AG09319 (cell line): ENCODE results near the gene NCOA6.

Experiments used
- DNase-seq: peaks from one replicate; pipeline ENCODE4 v3.0.0-alpha.2; 2010; ENCODE audit warnings: low read depth; ENCODE audit errors: extremely low read depth
- CTCF ChIP-seq: IDR thresholded peaks from 2 replicates; pipeline ENCODE4 v1.5.1; 2011; ENCODE audit warnings: low read depth, mild to moderate bottlenecking, inconsistent platforms, low read length, moderate library complexity

NCOA6 gene

GRCh38 chr20:34829191-34829590 is 3.7 kb upstream of the NCOA6 start:
- no peak for DNase-seq
- no peak for TF ChIP-seq CTCF

- no peak; the same call in 1 of the 2 replicates for TF ChIP-seq CTCF
- DNase-seq: no peak
Measured at GRCh38 chr20:34824806-34825529, 483 bp downstream of the NCOA6 start.

- TF ChIP-seq CTCF: no peak
Measured at GRCh38 chr20:34824452-34824805, 1.0 kb downstream of the NCOA6 start.

GRCh38 chr20:34824026-34824425 is 1.4 kb downstream of the NCOA6 start:
- TF ChIP-seq CTCF: no peak
- DNase-seq: no peak

More at GRCh38 chr20:34824452-34824805, 1.0 kb downstream of the NCOA6 start:
- DNase-seq: no peak

DNA sequence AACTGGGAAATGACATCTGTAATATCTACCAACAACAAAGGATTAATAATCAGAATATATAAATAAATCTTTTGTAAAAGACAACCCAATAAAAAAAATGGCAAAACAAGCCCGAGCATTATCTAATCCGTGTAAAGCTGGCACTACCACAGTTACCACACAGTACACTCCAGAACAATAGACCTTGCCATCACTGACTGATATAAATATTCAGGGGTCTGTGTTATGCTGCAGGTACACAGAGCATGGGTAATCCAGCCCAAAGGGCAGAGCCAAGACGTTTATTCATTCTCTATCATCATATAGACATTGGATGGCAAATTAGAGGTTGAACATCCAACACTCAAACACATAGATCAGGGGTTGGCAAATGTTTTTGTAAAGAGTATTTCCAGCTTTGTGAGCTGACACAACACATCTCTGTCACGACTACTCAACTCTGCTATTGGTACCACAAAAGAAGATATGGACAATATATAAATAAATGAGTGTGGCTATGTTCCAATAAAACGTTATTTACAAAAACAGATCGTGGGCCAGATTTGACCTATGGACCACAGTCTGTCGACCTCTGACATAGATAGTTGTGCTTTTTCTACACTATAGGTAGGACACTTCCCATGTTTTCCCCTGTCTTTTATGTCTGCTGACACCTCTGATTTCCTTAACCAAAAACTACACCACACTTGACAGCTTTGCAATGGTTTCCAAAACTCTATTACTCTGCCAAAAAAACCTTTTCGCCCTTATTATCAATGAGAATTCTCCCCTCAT is 4.5 kb downstream of the NCOA6 start:
- no peak for DNase-seq

DNA sequence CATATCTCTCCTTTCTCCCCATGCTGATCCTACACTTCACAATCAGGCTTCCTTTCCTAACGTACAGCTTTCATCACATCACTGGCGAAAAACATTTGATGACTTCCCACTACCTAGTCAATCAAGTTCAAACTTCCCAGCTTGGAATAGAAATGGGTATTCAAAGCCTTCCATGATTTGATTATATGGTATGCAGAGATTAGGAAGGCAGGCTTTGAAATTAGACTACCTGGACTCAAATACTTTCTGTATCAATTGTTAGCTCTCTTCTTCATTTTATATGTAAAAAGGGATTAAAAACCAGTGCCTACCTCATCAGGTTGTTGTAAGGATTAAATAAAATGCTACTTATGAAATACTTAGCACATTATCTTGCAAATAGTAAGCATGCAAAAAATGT is 7.7 kb downstream of the NCOA6 start:
- no peak for TF ChIP-seq CTCF

More for the DNA sequence above, 4.5 kb downstream of the NCOA6 start:
- TF ChIP-seq CTCF: no peak

GRCh38 chr20:34817072-34817471 is 8.4 kb downstream of the NCOA6 start:
- TF ChIP-seq CTCF: no peak
- DNase-seq: no peak

More for the DNA sequence above, 7.7 kb downstream of the NCOA6 start:
- DNase-seq: no peak
